Vagina (tissue), 2 donors: ENCODE measurements around the gene EEF1AKMT3. TPM values are rescaled to one million over a fixed set of nuclear protein-coding genes. Genes with fewer than 3 reads are reported as not detected.

Experiments
- DNase-seq, 2 donors: peaks; one replicate each; pipeline ENCODE4 v3.0.0-alpha.2; 2017; ENCODE audit errors: extremely low spot score in 2 of 2
- H3K27ac ChIP-seq: fragments of 200-600 bp; sonication (generic); one replicate; pipeline ENCODE4 v1.5.1; 2019
- H3K27me3 ChIP-seq: fragments of 200-600 bp; sonication (generic); one replicate; pipeline ENCODE4 v1.5.1; 2019
- H3K36me3 ChIP-seq, 2 donors: fragments of 200-600 bp; sonication (generic); one replicate each; pipeline ENCODE4 v1.5.1; 2017 to 2019
- H3K4me1 ChIP-seq: fragments of 200-600 bp; sonication (generic); one replicate; pipeline ENCODE4 v1.5.1; 2019
- H3K4me3 ChIP-seq, 2 donors: fragments of 200-600 bp; sonication (generic); 1 replicate in 1 of 2; 2 replicates in 1 of 2; pipeline ENCODE4 v1.5.1; 2016 to 2019
- H3K9me3 ChIP-seq: fragments of 200-600 bp; sonication (generic); one replicate; pipeline ENCODE4 v1.5.1; 2019
- CTCF ChIP-seq, 3 experiments: fragments of 450-650 bp in 2 of 3; fragments of 200-600 bp in 1 of 3; sonication (generic) in 1 of 3; IDR thresholded peaks; one replicate each; pipeline ENCODE4 v1.5.1; 2017 to 2019; ENCODE audit warnings: antibody characterized with exemption in 3 of 3, mild to moderate bottlenecking in 2 of 3, moderate library complexity in 2 of 3
- POLR2A ChIP-seq, 2 donors: fragments of 450-650 bp; IDR thresholded peaks; one replicate each; pipeline ENCODE4 v1.6.1; 2017; ENCODE audit warnings: antibody characterized with exemption in 2 of 2, mild to moderate bottlenecking in 2 of 2, moderate library complexity in 2 of 2
- POLR2AphosphoS5 ChIP-seq, 2 donors: sonication (generic); formaldehyde crosslinking; IDR thresholded peaks; one replicate each; pipeline ENCODE4 v1.9.0; 2017; ENCODE audit warnings: antibody characterized with exemption in 2 of 2, mild to moderate bottlenecking in 2 of 2, low read depth in 1 of 2; ENCODE audit not compliant: insufficient read depth in 1 of 2
- intact Hi-C: fragments of 100-400 bp; cut with DNase I; formaldehyde crosslinking; loops from one replicate; pipeline ENCODE4 v1.15.1; 2023
- total RNA-seq: library from RNA; depleted of rRNA; stranded (reverse); fragments of >200 nt; gene quantifications from one replicate; pipeline ENCODE4 v1.2.3, GENCODE V29; 2016

EEF1AKMT3 gene
- total RNA-seq, 1 donor from 2014 or later = 9.3 TPM

- DNase-seq = peak in 1 of 2 donors; percentile 89
- Histone ChIP-seq H3K4me3 (peak overlapping the region; percentile 63 to 66), H3K27me3 (no peaks in the 10 kb centered on the region), H3K9me3 (no peaks in the 10 kb centered on the region), H3K27ac (peak overlapping the region; percentile 58), H3K36me3 (peaks cover 0 to 8% of the 10 kb centered on the region in 2 donors), H3K4me1 (peaks cover 10% of the 10 kb centered on the region)
- TF ChIP-seq POLR2AphosphoS5 (IDR thresholded peaks at IDR 0.05; ENCODE audit: insufficient read depth in 1 of 2, low read depth in 1 of 2) (no peak), CTCF (IDR thresholded peaks at IDR 0.05) (no peak), POLR2A (IDR thresholded peaks at IDR 0.05) (no peak)
- intact Hi-C loops = loop anchor here (2.0 kb wide), 1 partner anchor 57 kb away; the partner anchor contains the start of gene TSFM
Observed at GRCh38 chr12:57725851-57726150, 46.6 kb upstream of the EEF1AKMT3 start.

GRCh38 chr12:57726151-57726883 lies 46.1 kb upstream of the EEF1AKMT3 start:
- peak; percentile 84 to 85 for DNase-seq
- peaks cover 10% of the 10 kb centered on the region for H3K4me1 ChIP-seq
- H3K4me3 ChIP-seq = peak overlapping the region; percentile 63 to 66
- intact Hi-C loops = no loop called here
- peak in 1 of 2 donors; percentile 31 for TF ChIP-seq POLR2AphosphoS5 (IDR thresholded peaks at IDR 0.05; ENCODE audit: insufficient read depth in 1 of 2, low read depth in 1 of 2)
- TF ChIP-seq CTCF (IDR thresholded peaks at IDR 0.05) = peak; percentile 21 to 63 (median 52)
- no peak for TF ChIP-seq POLR2A (IDR thresholded peaks at IDR 0.05)
- no peaks in the 10 kb centered on the region for H3K9me3 ChIP-seq
- peak overlapping the region; percentile 58 for H3K27ac ChIP-seq
- H3K27me3 ChIP-seq = no peaks in the 10 kb centered on the region
- peaks cover 0 to 4% of the 10 kb centered on the region in 2 donors for H3K36me3 ChIP-seq

- Histone ChIP-seq H3K27ac (peak overlapping the region; percentile 58), H3K9me3 (no peaks in the 10 kb centered on the region), H3K36me3 (no peaks in the 10 kb centered on the region), H3K4me3 (peak overlapping the region; percentile 63 to 66), H3K4me1 (peaks cover 10% of the 10 kb centered on the region), H3K27me3 (no peaks in the 10 kb centered on the region)
- intact Hi-C loops = no loop called here
- TF ChIP-seq CTCF (IDR thresholded peaks at IDR 0.05) = peak in 1 of 3 experiments; percentile 2
- TF ChIP-seq POLR2AphosphoS5 (IDR thresholded peaks at IDR 0.05; ENCODE audit: insufficient read depth in 1 of 2, low read depth in 1 of 2) = no peak
- no peak for TF ChIP-seq POLR2A (IDR thresholded peaks at IDR 0.05)
- peak; percentile 83 to 87 for DNase-seq
Observed at GRCh38 chr12:57726884-57727757, 45.3 kb upstream of the EEF1AKMT3 start.

- no peaks in the 10 kb centered on the region for H3K27me3 ChIP-seq
- DNase-seq = peak in 1 of 2 donors; percentile 74
- no peak overlapping the region for H3K27ac ChIP-seq
- no peak overlapping the region for H3K4me3 ChIP-seq
- TF ChIP-seq POLR2AphosphoS5 (IDR thresholded peaks at IDR 0.05; ENCODE audit: insufficient read depth in 1 of 2, low read depth in 1 of 2) (no peak), POLR2A (IDR thresholded peaks at IDR 0.05) (no peak), CTCF (IDR thresholded peaks at IDR 0.05) (no peak)
- H3K4me1 ChIP-seq = peaks cover 10% of the 10 kb centered on the region
- H3K9me3 ChIP-seq = no peaks in the 10 kb centered on the region
- intact Hi-C loops = no loop called here
- H3K36me3 ChIP-seq = no peaks in the 10 kb centered on the region
Observed at GRCh38 chr12:57727758-57728395, 44.5 kb upstream of the EEF1AKMT3 start.
